Renal pelvis (tissue), 4 donors: Measurements from ENCODE around the gene PGC. TPM values are rescaled to one million over a fixed set of nuclear protein-coding genes. Genes with fewer than 3 reads are reported as not detected.

Experiments used
- DNase-seq: peaks from one replicate; pipeline ENCODE4 v3.0.0-alpha.2; 2013
- polyA plus RNA-seq, 3 donors: library from polyadenylated mRNA; unstranded; fragments of 120-200 nt; gene quantifications; one replicate each; pipeline ENCODE4 v1.2.1, GENCODE V29; 2013; ENCODE audit not compliant: insufficient read length in 3 of 3

The PGC gene
- polyA plus RNA-seq, 3 donors = 0.16 TPM; not detected in 2

- no peak for DNase-seq
These were observed 1.3 kb upstream of the PGC start for GRCh38 chr6:41748542-41748941.

GRCh38 chr6:41748102-41748477 is 893 bp upstream of the PGC start:
- no peak for DNase-seq

- no peak for DNase-seq
These were observed 1.1 kb downstream of the PGC start for GRCh38 chr6:41746107-41746506.

- DNase-seq = no peak
These were observed 2.9 kb downstream of the PGC start for GRCh38 chr6:41744236-41744787.

GRCh38 chr6:41743406-41744235 is 3.6 kb downstream of the PGC start:
- no peak for DNase-seq

- DNase-seq = no peak
These were observed 5.3 kb downstream of the PGC start for GRCh38 chr6:41741625-41742490.

GRCh38 chr6:41740366-41741162 is 6.6 kb downstream of the PGC start:
- DNase-seq = no peak

- DNase-seq = no peak
These were observed 8.2 kb downstream of the PGC start for GRCh38 chr6:41739041-41739440.

GRCh38 chr6:41737591-41738130 is 9.5 kb downstream of the PGC start:
- DNase-seq = no peak

GRCh38 chr6:41736800-41737555 is 10.2 kb downstream of the PGC start:
- no peak for DNase-seq

- DNase-seq = no peak
These were observed 10.9 kb downstream of the PGC start for GRCh38 chr6:41736186-41736733.

- peak; percentile 91 for DNase-seq
These were observed 11.6 kb downstream of the PGC start, which contains the start of gene TFEB for GRCh38 chr6:41735427-41736185. Gene TFEB, minus strand, starts transcription at chr6:41735608. Its CDS starts 44,395 bp downstream, at chr6:41691213.

GRCh38 chr6:41734666-41735426 is 12.4 kb downstream of the PGC start:
- DNase-seq = peak; percentile 69

GRCh38 chr6:41733707-41734665 is 13.2 kb downstream of the PGC start:
- DNase-seq = peak; percentile 76

- DNase-seq = no peak
These were observed 13.9 kb downstream of the PGC start for GRCh38 chr6:41733360-41733706.

GRCh38 chr6:41732591-41733359 is 14.4 kb downstream of the PGC start:
- DNase-seq = no peak

GRCh38 chr6:41732149-41732548 is 15.0 kb downstream of the PGC start:
- no peak for DNase-seq
